ENCODE measurements around the gene LST1.
"Not testable (repeated sequence)": the region's sequence is repeated elsewhere in the genome, so short reads cannot be mapped to it uniquely, and the experiment has no call there.

LST1 gene

GRCh38 chr6:31581434-31582229 lies 4.4 kb upstream of the LST1 start:
- no peak for DNase-seq

- no peak for DNase-seq
Measured at GRCh38 chr6:31582230-31582643, 3.8 kb upstream of the LST1 start, which contains the start of gene LTB. TSS of gene LTB (minus strand) at chr6:31582424. CDS start at chr6:31582417, 7 bp downstream.

GRCh38 chr6:31585491-31585890 lies 586 bp upstream of the LST1 start:
- peak; percentile 30 for DNase-seq

- peak; percentile 57 for DNase-seq
Measured at GRCh38 chr6:31586599-31587281, 663 bp downstream of the LST1 start.

GRCh38 chr6:31587791-31588777 lies 2.0 kb downstream of the LST1 start:
- DNase-seq = peak; percentile 55

GRCh38 chr6:31588871-31589650 lies 3.0 kb downstream of the LST1 start:
- peak; percentile 73 for DNase-seq

GRCh38 chr6:31590691-31591090 lies 4.6 kb downstream of the LST1 start:
- DNase-seq = not testable (repeated sequence)

- no peak for DNase-seq
Measured at GRCh38 chr6:31592396-31592771, 6.3 kb downstream of the LST1 start.

GRCh38 chr6:31597006-31597405 lies 10.9 kb downstream of the LST1 start:
- DNase-seq = peak; percentile 60

- DNase-seq = no peak
Measured at GRCh38 chr6:31607317-31607716, 21.2 kb downstream of the LST1 start.

- DNase-seq = no peak
Measured at GRCh38 chr6:31609519-31610406, 23.7 kb downstream of the LST1 start.

GRCh38 chr6:31610968-31611367 lies 24.9 kb downstream of the LST1 start:
- DNase-seq = peak; percentile 24

- peak; percentile 79 for DNase-seq
Measured at GRCh38 chr6:31614075-31614619, 28.1 kb downstream of the LST1 start.

- DNase-seq = peak; percentile 76
Measured at GRCh38 chr6:31614684-31615578, 28.9 kb downstream of the LST1 start, which contains the start of gene AIF1. TSS of gene AIF1 (plus strand) at chr6:31615234. CDS start at chr6:31615330, 96 bp downstream.

GRCh38 chr6:31615748-31616147 lies 29.7 kb downstream of the LST1 start:
- DNase-seq = no peak

GRCh38 chr6:31617010-31617409 lies 30.9 kb downstream of the LST1 start:
- DNase-seq = no peak

GRCh38 chr6:31619805-31620585 lies 33.9 kb downstream of the LST1 start:
- DNase-seq = peak; percentile 99

- DNase-seq = no peak
Measured at GRCh38 chr6:31620586-31621319, 34.7 kb downstream of the LST1 start, which contains the start of gene PRRC2A. TSS of gene PRRC2A (plus strand) at chr6:31620715. CDS start at chr6:31622790, 2,075 bp downstream.

Measured in inflammatory macrophage treated with lipopolysaccharide for 4 hours (primary cell).